ENCODE results near the gene ZBTB38.

ZBTB38 gene

DNA sequence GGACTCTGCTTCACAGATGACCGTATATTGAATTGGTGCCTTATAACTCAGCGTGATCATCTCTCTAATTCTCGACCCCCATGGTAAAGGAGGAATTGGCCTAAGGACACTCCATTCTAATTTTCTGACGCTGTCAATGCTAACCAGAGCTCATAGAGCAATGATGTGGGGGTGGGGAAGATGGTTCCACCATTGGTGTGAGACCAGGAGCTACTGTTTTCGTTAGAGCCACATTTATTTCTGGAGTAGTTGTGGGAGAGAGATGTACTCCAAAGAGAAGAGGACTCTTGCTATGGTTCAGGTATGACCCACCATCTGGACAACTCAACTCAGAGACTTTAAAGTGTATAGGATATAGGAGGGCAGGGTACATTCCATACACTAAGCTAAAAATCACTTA lies 16.3 kb downstream of the ZBTB38 start:
- FAIRE-seq: no peak
- no peak for DNase-seq (ENCODE audit: low spot score)

DNA sequence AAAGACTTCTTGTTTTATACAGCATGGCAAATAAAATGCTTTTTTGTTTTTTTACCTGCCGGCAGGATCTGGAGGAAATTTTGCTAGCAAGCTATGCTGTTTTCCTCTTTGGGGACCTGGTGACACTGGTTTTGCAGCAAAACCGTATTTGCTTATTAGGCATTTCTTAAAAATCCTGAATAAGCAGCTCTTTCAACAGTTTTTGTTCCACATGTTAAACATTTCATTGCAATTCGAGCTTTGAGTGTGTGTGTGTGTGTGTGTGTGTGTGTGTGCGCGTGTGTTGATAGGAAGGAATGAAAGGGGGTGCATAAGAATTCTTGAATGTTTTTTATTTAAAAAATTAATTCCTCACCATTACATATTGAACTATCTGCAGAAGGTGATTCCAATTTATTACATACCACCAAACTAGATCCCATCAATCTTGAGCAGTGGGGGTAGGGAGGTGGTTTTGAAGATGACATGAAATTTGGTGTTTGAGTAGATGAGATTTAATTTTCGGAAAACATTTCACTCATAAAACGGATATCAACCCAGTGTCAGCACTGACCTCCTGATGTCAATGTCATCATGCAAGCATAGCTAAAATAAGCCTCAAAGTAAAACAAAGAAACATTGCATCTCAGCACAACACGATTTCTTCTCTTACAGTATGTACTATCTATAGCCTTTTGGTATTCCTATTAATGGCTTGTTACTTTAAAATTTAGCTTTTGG lies 17.3 kb downstream of the ZBTB38 start:
- DNase-seq (ENCODE audit: low spot score): no peak
- FAIRE-seq: no peak

DNA sequence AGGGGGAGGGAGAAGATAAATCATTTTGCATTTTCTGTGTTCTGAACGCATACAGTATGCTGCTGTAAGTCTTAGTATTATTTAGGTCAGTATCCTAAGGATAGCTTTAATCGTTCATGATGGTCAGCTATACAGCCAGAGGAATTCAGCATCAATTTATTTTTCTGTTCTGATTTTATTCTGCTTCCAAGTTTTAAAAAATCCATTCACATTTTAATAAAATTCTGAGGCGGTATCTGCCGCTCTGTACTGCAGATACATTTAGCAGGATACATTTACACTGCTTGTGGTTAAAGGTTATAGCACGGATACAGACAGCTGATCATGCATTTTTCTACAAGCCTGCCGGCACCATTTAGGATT lies 17.8 kb downstream of the ZBTB38 start:
- FAIRE-seq (no peak), DNase-seq (ENCODE audit: low spot score) (no peak)

DNA sequence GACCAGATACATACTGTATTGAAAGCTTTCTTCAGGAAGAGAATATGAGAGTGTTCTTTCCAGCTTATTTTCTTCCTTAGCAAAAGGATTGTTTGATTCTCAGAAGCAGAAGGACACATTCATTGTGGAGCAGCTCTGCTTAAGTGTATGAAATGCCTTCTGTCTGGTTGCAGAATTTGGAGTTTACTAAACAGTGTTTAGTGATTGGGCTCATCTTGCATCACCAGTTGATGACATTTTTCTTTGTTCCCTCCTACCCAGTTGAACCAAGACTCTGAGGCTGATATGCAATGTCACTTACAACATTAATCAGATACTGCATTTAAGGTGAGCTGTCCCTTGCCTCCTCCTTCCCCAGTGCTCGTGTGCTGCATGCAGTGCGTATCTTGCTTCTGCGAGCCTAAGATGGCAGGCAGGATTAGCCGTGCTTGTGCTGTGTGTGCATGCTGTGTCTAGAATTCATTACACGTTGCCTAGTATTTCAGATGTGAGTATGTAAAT lies 18.4 kb downstream of the ZBTB38 start:
- no peak for FAIRE-seq
- no peak for DNase-seq (ENCODE audit: low spot score)

DNA sequence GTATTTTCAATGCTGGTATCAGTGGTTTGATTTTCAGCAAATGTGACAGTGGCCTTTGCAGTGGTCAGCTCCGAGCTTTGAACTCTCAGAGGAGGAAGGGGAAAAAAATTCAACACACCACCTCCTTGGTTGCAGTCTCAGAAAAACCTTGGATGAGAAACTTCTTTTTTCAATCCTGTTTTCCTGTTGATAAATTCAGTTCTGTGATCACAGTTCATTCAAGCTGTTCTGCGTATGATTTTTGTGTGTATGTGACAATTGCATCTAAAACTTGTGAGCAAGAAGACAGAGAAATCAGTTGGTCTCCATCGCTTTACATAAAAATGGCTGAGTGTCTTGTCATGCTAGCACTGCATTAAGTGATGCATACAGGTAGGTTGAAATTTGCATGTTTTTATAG lies 19.2 kb downstream of the ZBTB38 start:
- no peak for DNase-seq (ENCODE audit: low spot score)
- FAIRE-seq: no peak

DNA sequence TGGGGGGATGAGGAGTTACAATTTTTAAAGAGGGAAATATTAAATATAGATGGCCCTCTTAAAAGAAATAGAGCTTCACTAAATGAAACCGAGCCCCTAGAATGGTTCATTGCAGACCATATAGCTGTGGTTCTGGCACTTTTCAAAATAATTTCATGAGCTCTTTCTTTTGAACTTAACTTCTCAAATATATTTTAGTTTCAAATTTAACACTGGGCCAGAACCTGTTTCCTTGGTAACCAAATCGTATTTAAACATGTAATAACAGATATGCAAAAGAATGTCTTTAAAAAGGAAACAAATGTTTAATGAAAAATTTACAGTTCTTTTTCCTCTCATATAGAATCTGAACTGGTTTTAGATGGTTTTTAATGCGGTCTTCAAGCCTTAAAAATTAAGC lies 20.1 kb downstream of the ZBTB38 start:
- FAIRE-seq: no peak
- no peak for DNase-seq (ENCODE audit: low spot score)

DNA sequence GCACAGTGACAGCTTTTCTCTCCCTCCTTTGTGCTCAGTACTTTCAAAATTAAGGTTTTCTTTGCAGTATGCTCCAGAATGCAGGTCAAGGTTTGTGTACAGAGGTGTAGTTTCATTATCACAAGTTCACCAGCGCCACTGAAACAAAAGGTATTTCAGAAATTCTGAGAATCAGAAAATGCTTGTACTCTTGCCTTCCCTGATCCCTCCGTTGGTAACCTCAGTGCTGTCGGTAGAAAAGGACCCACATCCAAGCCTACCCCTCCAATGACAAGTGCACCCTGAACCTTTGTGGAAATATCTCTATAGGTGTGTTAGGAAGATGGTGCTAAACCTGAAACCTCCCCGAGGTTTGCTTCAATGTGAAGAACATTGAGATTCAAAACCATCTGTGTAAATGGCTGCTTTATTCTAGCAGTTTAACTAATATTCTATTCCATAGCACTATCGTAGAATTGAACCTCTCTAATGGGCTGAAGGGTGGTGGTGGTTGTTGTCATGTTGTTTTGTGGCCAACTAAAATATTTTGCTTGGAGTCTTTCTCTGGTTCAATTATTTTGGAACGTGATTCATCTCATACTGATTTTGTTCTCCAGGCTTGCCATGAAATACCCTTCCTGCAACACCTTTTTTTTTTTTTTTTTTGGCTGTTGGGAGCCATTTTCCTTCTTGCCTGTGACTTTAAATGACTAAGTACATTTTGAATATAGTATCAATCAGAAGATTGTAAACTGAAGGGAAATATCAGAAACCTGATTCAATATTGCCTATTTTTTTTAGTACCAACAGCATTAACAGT lies 20.7 kb downstream of the ZBTB38 start:
- FAIRE-seq (no peak), DNase-seq (ENCODE audit: low spot score) (no peak)

DNA sequence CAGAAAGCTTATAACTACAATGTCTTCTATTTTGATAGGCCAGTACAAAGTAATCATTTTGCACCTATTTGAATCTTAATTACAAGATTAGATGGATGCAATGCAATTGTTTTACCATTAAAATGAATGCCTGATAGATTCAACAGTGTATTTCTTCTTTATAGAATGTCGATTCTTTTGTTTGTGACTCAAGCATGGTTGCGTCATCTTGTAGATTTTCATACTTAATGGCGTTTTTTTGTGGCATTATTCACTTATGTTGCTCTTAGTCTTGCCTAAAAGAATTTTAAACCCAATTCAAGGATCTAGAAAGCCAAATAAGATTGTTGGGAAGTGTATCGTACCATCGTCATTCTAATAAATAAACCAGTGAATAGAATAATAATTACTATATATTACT lies 21.4 kb downstream of the ZBTB38 start:
- no peak for FAIRE-seq
- no peak for DNase-seq (ENCODE audit: low spot score)

DNA sequence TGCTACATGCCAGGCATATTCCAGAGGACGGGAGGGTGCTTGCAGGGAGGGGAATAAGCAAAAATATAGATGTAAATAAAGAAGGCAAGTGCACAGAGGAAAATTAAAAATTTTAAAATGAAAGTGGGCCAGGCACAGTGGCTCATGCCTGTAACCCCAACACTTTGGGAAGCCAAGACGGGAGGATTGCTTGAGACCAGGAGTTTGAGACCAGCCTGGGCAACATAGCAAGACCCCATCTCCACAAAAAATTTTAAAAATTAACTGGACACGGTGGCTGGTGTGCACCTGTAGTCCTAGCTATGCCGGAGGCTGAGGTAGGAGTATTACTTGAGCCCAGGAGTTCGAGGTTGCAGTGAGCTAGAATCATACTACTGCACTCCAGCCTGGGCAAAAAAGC lies 22.4 kb downstream of the ZBTB38 start:
- FAIRE-seq (no peak), DNase-seq (ENCODE audit: low spot score) (no peak)

DNA sequence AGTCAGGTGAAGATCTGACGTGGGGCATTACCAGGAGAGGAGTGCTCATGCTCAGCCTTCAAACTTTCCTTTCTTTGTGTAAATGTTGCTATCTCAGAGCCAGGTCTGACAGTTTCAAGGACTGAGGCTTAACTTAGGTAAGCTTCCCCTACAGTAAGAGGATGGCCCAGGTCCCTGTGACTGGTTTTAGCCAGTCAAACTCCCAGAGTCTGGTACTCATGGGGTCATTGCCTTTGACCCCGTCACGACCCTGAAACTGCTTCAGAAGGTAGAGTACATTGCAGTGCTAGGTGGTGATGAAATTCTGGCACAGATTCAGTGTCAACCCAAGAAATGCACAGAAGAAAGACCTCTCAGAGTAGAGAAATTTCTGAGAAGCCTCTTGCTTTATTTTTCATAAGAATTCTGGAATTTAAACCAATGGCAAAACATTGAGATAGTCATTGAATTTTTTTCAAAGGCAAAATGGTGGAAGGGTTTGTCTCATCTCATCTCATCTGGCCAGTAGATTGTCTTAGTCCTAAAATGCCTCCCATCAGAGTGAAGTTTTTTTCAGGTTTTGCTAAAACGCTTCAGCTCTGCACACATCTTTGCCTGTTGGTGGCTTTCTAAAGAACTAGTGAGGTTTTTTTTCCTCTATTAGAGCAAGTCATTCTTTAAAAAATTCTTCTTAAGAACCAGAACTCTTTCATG lies 23.1 kb downstream of the ZBTB38 start:
- no peak for FAIRE-seq
- DNase-seq (ENCODE audit: low spot score): no peak

DNA sequence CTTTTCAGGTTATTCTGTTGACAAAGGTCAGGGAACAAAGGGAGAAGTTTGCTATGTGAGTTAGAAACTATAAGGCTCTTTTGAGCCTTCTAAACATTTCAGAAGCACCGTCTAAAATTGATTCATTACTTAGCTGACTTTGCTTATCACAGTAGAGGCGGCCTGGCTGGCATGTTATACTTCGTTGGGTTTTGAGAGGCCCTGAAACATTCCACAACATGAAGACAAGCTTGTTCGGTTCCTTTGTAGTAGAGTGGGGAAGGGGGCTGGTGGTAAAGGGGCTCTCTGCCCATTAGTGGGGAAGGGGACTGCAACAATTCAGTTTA lies 23.6 kb downstream of the ZBTB38 start:
- FAIRE-seq (no peak), DNase-seq (ENCODE audit: low spot score) (no peak)

DNA sequence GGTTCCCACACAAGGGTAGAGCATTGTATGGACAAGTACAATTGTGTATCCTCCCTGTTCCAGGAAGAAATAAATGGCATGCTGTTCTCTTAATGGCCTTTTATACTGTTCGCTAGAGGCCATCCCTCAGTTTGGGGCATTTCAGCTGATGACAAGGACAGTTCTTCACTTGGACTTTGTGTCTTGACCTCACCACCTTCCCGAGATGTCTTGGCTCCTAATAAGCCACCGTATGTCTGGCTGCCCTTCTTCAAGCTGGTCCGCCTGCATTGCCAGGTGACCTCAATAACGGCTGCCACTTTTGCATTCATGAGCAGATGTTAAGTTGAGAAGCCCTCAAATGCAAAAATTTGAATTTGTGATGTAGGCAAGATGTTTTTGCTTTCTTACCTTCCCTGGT lies 24.1 kb downstream of the ZBTB38 start:
- FAIRE-seq (no peak), DNase-seq (ENCODE audit: low spot score) (no peak)

DNA sequence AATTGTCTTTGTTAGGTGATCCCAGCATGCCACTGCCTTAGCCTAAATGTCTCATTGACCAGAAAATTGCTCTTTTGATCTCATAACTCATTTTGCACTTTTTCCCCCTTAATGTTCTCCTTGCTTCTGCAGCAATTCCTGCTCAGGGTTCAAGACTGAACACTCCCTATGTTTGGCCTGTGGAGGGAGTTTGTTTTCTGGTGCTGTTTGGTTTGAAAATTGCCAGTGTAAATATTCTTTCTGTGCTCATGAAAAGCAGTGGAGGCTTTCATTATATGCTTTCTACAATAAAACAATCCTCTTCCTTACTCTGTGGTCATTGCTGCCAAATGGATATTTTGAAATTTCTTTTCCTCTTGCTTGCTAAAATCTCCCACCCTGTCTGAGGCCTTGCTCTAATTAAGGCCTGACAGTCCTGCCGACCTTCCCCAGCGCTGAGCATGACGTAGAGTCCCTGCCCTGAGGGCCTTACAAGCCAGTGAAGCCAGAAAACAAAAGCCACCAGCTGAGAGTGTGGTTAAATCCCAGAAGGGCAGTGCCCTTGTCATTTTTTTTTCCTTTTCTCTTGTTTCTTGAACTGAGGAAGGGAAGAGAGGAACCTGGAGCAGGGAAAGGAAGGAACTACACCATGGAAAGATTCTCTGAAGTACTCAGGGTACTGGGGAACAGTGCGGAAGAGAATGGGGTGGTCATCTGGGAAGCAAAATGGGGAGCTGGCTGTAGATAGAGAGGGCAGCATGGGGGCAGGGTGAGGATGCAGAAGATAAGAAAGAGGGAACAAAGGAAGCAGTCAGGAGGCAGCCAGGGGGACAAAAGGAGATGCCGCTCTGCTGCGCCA lies 24.8 kb downstream of the ZBTB38 start:
- no peak for DNase-seq (ENCODE audit: low spot score)
- FAIRE-seq: no peak

DNA sequence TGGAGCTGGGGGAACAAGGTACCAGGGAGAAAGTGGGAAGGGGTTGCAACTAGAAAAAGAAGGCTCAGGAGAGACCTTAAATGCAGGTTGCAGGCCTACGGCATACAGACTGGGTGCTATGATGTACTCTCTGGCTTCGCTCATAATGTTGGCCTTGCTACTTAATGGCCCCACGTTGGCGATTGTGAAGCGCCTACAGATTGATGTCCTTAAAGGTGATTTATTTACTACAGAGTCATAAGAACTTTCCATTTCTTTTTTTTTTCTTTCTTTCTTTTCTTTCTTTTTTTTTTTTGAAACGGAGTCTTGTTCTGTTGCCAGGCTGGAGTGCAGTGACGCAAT lies 25.4 kb downstream of the ZBTB38 start:
- DNase-seq (ENCODE audit: low spot score) (no peak), FAIRE-seq (no peak)

DNA sequence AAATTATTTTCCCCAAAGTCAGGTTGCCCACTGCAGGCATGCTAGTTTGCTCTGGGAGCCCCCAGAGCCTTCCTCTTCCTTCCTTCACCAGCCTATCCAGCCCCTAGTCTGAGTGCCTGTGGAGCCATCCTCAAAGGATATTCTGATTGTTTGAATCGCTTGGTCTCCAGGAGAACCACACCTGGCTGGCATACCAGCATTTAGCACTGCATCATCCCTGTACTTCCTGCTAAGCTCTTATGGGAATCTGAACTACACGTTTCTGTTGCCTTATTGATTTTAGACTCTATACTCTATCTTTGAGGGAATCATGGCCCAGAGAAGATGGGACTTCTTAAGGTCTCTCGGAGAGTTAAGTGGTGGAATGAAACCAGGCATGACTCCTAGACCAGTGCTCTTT lies 26.3 kb downstream of the ZBTB38 start:
- FAIRE-seq: no peak
- DNase-seq (ENCODE audit: low spot score): no peak

DNA sequence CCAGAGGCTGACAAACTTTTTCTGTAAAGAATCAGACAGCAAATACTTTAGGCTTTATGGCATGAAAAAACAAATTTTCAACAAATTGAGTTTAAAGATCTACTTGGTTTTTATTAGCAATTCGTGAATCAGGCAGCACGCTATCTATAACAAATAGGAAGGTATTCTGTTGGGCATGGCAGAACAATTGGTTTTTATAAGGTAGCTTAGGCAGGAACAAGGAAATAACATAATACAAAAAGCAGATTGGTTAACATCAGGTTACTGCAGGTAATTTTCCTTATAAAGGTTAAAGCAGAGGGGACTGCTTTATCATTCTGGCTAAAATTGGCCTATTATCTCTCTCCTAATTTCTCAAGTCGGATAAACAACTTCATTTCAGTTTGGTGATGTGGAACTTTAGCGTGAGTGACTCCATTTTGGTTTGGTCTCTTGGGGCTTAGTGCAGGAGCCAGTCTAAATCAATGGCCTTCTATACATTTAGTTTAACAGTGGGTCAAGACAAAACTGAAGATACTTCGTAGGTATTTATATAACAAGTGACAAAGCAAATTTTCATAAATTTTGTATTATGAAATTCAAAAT lies 26.8 kb downstream of the ZBTB38 start:
- FAIRE-seq (no peak), DNase-seq (ENCODE audit: low spot score) (no peak)

DNA sequence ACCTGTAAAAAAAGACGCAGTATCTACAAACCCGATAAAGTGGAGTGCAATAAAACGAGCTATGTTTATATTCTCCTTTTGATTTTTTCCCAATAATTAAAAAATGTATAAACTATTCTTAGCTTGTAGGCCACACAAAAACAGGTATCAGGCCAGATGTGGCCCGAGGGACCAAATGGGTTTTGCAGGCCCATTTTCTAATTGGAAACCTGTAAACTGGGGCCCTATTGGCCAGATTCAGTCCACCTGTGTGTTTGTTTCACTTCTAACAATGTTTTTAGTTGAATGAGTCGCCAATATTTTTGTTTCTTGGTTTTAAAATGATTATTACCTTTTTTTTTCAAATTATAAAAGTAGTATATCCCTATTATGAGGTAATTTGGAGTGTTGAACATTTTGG lies 29.7 kb downstream of the ZBTB38 start:
- DNase-seq (ENCODE audit: low spot score): no peak
- no peak for FAIRE-seq

DNA sequence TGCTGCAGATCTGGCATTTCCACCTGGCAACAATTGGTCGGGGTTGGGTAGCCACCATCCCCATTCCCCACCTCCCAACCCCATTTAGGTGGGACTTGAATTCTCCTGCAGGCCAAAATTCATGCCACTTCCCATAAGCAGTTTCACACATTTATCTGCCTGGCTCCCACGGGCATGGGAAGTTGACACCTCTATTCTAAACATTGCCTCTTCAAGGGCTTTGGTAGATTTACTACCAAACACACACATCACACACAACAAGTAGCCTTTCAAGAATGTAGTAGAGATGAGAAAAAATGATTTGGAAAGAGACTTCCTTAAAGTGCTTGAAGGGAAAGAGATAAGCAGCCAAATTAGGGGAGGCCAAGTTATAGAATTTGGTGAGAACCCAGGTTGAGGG lies 30.9 kb downstream of the ZBTB38 start:
- FAIRE-seq: no peak
- no peak for DNase-seq (ENCODE audit: low spot score)

DNA sequence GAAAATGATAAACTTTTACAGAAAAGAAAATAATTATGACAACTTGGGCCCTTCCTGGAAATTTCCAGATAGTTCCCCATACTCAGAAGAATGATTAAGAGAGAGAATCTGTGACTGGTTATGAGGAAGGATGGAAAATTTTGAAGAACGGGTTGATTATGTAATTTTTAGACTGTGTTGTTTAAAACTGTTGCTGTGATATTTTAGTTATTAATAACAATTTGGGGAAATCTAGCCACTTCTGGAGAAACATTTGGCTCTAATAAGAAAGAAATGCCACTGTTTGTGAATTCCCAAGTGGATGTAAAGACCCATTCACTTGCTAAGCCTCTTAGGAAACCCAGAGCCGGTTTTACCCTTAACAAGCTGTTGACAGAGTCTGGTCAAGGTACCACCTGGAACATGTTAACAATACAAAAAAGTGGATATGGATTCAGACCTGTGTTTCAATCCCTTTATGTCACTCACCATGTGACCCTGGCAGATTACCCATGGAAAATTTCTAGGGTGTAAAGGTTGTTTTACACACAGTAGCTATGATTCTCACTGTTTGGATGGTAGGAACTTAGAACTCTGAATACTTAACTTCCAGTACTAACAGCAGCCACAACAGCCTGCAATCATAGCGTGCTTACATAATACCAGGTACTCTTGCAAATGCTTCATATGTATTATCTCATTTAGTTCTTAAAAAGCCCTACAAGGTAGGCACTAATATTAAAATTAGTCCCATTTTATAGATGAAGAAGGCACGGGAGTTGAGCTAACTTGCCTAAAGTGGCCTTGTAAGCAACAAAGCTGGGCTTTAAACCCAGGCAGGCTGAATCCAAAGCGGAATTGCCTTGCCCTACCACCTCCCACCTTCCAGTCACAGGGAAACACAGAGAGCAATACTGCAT lies 32.0 kb downstream of the ZBTB38 start:
- FAIRE-seq: no peak

DNA sequence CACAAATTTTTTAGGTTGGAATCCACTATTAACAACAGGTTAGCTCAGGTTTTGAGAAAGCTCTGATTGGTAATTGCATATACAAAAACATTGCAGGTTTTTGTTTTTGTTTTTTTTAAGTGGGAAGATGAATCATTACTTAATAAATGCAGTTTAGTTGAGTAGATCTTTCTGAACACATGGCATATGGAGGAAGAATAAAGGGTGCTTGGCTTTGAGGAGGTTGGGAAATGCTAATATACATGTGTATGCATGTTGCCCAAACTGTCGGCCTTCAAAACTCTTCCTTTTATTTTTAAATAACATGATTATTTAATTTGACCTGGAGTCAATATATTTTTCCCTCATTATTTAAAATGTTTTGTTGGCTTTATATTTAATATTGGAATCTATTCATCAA lies 32.8 kb downstream of the ZBTB38 start:
- FAIRE-seq (no peak), DNase-seq (ENCODE audit: low spot score) (no peak)

More for the DNA sequence above, 32.0 kb downstream of the ZBTB38 start:
- no peak for DNase-seq (ENCODE audit: low spot score)
